ENCODE measurements around the gene IGFBP2.

GRCh38 chr2:216607277-216607560 is 26.0 kb upstream of the IGFBP2 start:
- TF ChIP-seq POLR2A (IDR thresholded peaks at IDR 0.05) (no peak), CTCF (IDR thresholded peaks at IDR 0.05) (no peak)
